Ramos (cell line): ENCODE data around the gene INPP4B.

Experiments
- in situ Hi-C: fragments of 300-500 bp; cut with MboI; formaldehyde crosslinking; loops from one replicate; pipeline ENCODE4 v1.14.3; 2022; ENCODE audit warnings: low sequenced_read_pairs; ENCODE audit not compliant: unreplicated experiment

The INPP4B gene

GRCh38 chr4:142361981-142362380 lies 484.1 kb downstream of the INPP4B start:
- in situ Hi-C loops: no loop called here

- in situ Hi-C loops: no loop called here
These were observed 485.4 kb downstream of the INPP4B start for GRCh38 chr4:142360657-142361056.

GRCh38 chr4:142358656-142359055 lies 487.4 kb downstream of the INPP4B start:
- in situ Hi-C loops: no loop called here

GRCh38 chr4:142356801-142357200 lies 489.3 kb downstream of the INPP4B start:
- in situ Hi-C loops: no loop called here

- in situ Hi-C loops: no loop called here
These were observed 489.9 kb downstream of the INPP4B start for GRCh38 chr4:142356118-142356759.

GRCh38 chr4:142355421-142355930 lies 490.6 kb downstream of the INPP4B start:
- in situ Hi-C loops: no loop called here

- in situ Hi-C loops: no loop called here
These were observed 491.2 kb downstream of the INPP4B start for GRCh38 chr4:142354794-142355420.

- in situ Hi-C loops: no loop called here
These were observed 492.1 kb downstream of the INPP4B start for GRCh38 chr4:142354041-142354440.

GRCh38 chr4:142353149-142353738 lies 492.9 kb downstream of the INPP4B start:
- in situ Hi-C loops: no loop called here

- in situ Hi-C loops: no loop called here
These were observed 493.4 kb downstream of the INPP4B start for GRCh38 chr4:142352712-142353111.

- in situ Hi-C loops: no loop called here
These were observed 494.1 kb downstream of the INPP4B start for GRCh38 chr4:142351958-142352357.

- in situ Hi-C loops: no loop called here
These were observed 495.2 kb downstream of the INPP4B start for GRCh38 chr4:142350871-142351270.

GRCh38 chr4:142348613-142349021 lies 497.5 kb downstream of the INPP4B start:
- in situ Hi-C loops: no loop called here

GRCh38 chr4:142347241-142347640 lies 498.9 kb downstream of the INPP4B start:
- in situ Hi-C loops: no loop called here

GRCh38 chr4:142345924-142346323 lies 500.2 kb downstream of the INPP4B start:
- in situ Hi-C loops: no loop called here

- in situ Hi-C loops: no loop called here
These were observed 504.8 kb downstream of the INPP4B start for GRCh38 chr4:142341268-142341667.

- in situ Hi-C loops: no loop called here
These were observed 507.0 kb downstream of the INPP4B start for GRCh38 chr4:142339053-142339452.

GRCh38 chr4:142336251-142336934 lies 509.7 kb downstream of the INPP4B start:
- in situ Hi-C loops: no loop called here

GRCh38 chr4:142334931-142335330 lies 511.2 kb downstream of the INPP4B start:
- in situ Hi-C loops: no loop called here

- in situ Hi-C loops: no loop called here
These were observed 514.5 kb downstream of the INPP4B start for GRCh38 chr4:142331646-142332045.

GRCh38 chr4:142331132-142331531 lies 515.0 kb downstream of the INPP4B start:
- in situ Hi-C loops: no loop called here
